LNCAP (cell line): ENCODE results near the gene NOC3L.

Experiments used
- TF ChIP-seq, protein P1 (sequence below): fragments of 450-650 bp; IDR thresholded peaks from 2 replicates; pipeline ENCODE4 v1.5.1; 2017; ENCODE audit warnings: mild to moderate bottlenecking

NOC3L gene

DNA sequence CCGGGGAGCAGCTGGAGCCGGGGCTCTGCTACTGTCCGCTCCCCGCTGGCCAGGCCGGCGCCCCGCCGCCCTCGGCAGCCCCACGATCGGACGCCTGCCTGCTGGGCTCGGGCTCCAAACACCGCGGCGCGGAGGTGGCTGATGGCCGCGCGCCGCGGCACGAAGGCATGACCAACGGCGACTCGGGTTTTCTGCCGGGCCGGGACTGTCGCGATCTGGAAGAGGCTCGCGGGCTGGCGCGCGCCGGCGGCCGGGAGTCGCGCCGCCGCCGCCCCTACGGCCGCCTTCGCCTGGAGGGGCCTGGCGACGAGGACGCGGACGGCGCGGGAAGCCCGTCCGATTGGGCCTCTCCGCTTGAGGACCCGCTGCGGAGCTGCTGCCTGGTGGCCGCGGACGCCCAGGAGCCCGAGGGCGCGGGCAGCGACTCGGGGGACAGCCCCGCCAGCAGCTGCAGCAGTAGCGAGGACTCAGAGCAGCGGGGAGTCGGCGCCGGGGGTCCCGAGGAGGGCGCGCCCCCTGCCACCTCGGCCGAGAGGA lies 40.2 kb upstream of the NOC3L start:
- TF ChIP-seq, protein P1, sequence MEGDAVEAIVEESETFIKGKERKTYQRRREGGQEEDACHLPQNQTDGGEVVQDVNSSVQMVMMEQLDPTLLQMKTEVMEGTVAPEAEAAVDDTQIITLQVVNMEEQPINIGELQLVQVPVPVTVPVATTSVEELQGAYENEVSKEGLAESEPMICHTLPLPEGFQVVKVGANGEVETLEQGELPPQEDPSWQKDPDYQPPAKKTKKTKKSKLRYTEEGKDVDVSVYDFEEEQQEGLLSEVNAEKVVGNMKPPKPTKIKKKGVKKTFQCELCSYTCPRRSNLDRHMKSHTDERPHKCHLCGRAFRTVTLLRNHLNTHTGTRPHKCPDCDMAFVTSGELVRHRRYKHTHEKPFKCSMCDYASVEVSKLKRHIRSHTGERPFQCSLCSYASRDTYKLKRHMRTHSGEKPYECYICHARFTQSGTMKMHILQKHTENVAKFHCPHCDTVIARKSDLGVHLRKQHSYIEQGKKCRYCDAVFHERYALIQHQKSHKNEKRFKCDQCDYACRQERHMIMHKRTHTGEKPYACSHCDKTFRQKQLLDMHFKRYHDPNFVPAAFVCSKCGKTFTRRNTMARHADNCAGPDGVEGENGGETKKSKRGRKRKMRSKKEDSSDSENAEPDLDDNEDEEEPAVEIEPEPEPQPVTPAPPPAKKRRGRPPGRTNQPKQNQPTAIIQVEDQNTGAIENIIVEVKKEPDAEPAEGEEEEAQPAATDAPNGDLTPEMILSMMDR, result no peak

DNA sequence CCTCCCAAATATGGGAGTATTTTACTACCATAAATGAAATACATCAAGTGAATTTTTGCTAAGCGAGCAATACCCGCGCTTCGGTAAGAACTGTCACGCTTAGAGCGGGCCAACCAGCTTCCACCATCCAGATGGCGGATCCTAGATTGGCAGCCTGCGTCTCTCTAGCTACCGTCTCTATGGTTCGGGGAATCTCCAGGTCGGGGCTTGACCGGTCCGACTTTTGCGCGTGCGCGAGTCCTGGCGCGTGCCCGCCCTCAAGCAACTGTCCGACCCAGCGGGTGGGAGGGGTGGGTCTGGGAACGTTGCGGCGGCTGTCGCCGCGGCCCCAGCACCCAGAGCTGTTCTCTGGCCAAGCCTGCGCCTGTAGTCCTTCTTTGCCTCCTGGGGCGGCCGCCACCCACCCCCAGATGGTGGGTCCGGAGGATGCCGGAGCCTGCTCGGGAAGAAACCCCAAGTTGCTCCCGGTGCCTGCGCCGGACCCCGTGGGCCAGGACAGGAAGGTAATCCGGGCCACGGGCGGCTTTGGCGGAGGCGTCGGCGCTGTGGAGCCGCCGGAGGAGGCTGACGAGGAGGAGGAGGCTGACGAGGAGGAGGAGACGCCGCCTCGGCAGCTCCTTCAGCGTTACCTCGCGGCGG lies 39.6 kb upstream of the NOC3L start, which contains the start of gene TBC1D12:
TSS of gene TBC1D12 (plus strand) at position 338 of the 639 bp plus-strand sequence. CDS start at position 411, 73 bp downstream.
- TF ChIP-seq, protein P1, result no peak

GRCh38 chr10:94398762-94399161 lies 36.0 kb upstream of the NOC3L start:
- TF ChIP-seq, protein P1, result no peak

DNA sequence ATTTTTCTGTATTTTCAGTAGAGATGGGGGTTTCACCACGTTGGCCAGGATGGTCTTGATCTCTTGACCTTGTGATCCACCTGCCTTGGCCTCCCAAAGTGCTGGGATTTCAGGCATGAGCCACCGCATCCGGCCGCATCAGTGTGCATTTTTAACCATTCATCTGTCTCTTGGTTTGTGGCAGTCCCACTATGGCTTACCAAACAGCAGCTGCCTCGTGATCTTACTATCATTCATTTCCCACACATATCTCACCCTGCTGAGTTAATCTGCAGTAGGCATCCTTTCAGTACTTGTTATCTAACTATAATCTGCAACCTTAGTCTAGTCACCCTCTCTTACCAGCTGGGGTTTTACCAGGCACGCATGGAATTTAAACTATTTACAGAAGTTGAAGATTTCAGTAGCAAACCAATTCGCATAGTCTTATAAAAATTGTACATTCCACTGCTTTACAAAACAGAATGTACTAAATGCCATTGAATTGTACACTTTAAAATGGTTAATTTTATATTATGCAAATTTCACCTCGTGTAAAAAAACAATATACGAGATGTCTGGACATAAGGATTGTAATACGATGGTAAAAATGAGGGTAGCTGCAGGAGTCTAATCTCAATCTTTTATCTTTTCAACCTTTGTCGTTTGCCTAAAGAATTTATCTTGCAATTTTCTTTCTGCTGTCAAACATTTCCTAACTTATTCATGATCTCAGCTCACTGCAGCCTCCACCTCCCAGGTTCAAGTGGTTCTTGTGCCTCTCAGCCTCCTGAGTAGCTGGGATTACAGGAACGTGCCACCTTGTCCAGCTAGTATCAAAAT lies 35.0 kb upstream of the NOC3L start:
- TF ChIP-seq, protein P1, result no peak

DNA sequence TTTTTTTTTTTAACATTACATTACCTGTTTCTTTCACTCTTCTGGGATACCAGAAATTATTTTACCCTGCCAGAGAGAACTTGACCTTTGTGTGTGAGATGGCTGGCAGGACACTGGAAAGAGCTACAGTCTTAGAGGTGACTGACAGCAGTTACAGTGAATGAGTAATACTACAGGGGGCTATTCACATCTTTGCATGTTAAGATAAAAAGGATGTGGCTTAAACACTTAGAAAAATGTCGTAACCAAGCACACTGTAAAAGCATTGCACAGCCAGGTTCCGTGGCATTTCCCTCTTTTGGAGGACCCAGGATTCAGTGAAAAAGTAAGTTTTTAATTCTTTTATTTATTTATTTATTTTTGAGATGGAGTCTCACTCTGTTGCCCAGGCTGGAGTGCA lies 20.8 kb upstream of the NOC3L start:
- TF ChIP-seq, protein P1, result no peak

DNA sequence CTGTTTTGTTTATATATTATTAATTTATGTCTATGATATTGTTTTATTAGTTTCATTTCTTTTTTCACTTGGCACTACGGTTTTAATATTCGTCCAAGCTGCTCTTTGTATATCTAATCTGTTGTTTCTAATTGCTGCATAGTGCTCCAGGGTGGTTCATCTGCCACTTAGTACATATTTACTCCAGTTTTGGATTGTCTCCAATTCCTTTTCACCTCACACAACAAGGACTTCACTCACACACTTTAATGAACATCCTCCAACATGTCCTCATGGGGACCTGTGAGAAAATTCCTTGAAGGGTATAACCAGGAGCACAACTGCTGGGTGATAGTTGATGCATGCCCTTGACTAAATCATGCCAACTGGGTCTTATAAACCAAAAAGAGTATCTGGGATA lies 14.1 kb upstream of the NOC3L start:
- TF ChIP-seq, protein P1, result no peak

GRCh38 chr10:94375374-94375773 lies 12.6 kb upstream of the NOC3L start:
- TF ChIP-seq, protein P1, result no peak
